Nephron progenitor cell (in vitro differentiated cells): ENCODE results near the gene AFP.
"Not testable (repeated sequence)": the region's sequence is repeated elsewhere in the genome, so short reads cannot be mapped to it uniquely, and the experiment has no call there.

Experiments used
- DNase-seq: peaks from one replicate; pipeline ENCODE4 v3.0.0; 2021
- H3K27ac Mint-ChIP-seq: 2 replicates; pipeline ENCODE4 v1.8.0; 2021; ENCODE audit warnings: mild to moderate bottlenecking, moderate library complexity, mixed read lengths
- H3K27me3 Mint-ChIP-seq: 2 replicates; pipeline ENCODE4 v1.8.0; 2021; ENCODE audit warnings: mild to moderate bottlenecking, low read depth, mixed read lengths; ENCODE audit not compliant: poor library complexity
- H3K36me3 Mint-ChIP-seq: 2 replicates; pipeline ENCODE4 v1.8.0; 2021; ENCODE audit warnings: low read depth, mixed read lengths
- H3K4me1 Mint-ChIP-seq: 2 replicates; pipeline ENCODE4 v1.8.0; 2021; ENCODE audit warnings: mixed read lengths
- H3K4me3 Mint-ChIP-seq: 2 replicates; pipeline ENCODE4 v1.8.0; 2021; ENCODE audit warnings: mild to moderate bottlenecking, moderate library complexity, mixed read lengths
- H3K9me3 Mint-ChIP-seq: 2 replicates; pipeline ENCODE4 v1.8.0; 2021; ENCODE audit warnings: mild to moderate bottlenecking, moderate library complexity, mixed read lengths
- TF ChIP-seq, protein P1 (sequence below): fragments of 200-600 bp; sonication (generic); IDR thresholded peaks from 2 replicates; pipeline ENCODE4 v1.5.0; 2021; ENCODE audit warnings: antibody characterized with exemption

Gene AFP

DNA sequence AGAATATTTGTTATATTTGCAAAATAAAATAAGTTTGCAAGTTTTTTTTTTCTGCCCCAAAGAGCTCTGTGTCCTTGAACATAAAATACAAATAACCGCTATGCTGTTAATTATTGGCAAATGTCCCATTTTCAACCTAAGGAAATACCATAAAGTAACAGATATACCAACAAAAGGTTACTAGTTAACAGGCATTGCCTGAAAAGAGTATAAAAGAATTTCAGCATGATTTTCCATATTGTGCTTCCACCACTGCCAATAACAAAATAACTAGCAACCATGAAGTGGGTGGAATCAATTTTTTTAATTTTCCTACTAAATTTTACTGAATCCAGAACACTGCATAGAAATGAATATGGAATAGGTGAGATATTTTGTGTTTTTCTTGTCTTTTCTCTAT is at the start of gene AFP:
Gene AFP, plus strand, starts transcription at position 238 of the 400 bp plus-strand sequence. Its CDS starts 42 bp downstream, at position 280.
- no peak for DNase-seq
- Mint-ChIP-seq H3K27ac (no peak within 1 kb of the TSS), H3K4me3 (no peak within 1 kb of the TSS), H3K4me1 (no peaks in the 10 kb centered on the region), H3K36me3 (no peaks in the 10 kb centered on the region), H3K27me3 (no peaks in the 10 kb centered on the region), H3K9me3 (no peaks in the 10 kb centered on the region)
- TF ChIP-seq, protein P1, sequence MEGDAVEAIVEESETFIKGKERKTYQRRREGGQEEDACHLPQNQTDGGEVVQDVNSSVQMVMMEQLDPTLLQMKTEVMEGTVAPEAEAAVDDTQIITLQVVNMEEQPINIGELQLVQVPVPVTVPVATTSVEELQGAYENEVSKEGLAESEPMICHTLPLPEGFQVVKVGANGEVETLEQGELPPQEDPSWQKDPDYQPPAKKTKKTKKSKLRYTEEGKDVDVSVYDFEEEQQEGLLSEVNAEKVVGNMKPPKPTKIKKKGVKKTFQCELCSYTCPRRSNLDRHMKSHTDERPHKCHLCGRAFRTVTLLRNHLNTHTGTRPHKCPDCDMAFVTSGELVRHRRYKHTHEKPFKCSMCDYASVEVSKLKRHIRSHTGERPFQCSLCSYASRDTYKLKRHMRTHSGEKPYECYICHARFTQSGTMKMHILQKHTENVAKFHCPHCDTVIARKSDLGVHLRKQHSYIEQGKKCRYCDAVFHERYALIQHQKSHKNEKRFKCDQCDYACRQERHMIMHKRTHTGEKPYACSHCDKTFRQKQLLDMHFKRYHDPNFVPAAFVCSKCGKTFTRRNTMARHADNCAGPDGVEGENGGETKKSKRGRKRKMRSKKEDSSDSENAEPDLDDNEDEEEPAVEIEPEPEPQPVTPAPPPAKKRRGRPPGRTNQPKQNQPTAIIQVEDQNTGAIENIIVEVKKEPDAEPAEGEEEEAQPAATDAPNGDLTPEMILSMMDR: no peak

DNA sequence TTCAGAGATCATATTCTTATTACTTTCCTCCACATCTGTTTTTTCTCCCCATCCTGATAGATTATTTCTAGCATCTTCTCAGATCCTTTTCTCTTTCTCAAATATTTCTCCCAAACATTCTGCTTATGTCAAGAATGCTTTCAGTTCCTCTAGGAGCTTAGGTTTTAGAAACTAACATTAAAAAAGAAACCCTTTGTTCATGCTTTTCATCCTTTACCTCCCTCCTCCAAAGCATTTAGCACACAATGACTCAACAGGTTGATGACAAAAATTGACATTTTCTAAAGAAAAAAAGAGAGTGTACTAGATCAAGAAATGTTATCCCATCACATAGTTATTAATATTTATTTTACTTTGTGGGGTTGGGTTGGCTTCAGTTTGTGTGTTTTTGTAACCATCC is 48.5 kb upstream of the AFP start:
- DNase-seq: no peak
- peaks cover 1% of the 10 kb centered on the region for H3K27me3 Mint-ChIP-seq
- H3K4me1 Mint-ChIP-seq: no peaks in the 10 kb centered on the region
- H3K4me3 Mint-ChIP-seq: no peak overlapping the region
- no peaks in the 10 kb centered on the region for H3K36me3 Mint-ChIP-seq
- H3K9me3 Mint-ChIP-seq: no peaks in the 10 kb centered on the region
- H3K27ac Mint-ChIP-seq: no peak overlapping the region
- TF ChIP-seq, protein P1: no peak

DNA sequence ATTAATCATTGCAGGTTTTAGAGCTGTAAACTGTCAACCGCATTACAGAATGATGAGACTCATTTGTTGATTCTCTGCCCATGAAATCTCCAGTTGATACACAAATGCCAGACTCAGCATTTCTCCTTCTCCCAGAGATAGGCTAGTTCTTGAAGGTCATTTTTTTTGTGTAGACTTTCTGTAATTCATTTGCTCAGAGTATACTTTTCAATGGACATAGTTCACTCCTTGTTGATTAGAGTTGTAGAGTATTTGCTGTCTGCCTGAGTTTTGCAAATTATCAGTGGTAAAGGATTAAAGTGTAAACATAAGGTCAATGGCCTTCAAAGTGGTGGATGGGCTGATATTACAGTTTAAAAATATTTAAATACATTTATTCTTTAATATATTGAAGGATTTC is 47.1 kb upstream of the AFP start:
- H3K4me1 Mint-ChIP-seq: no peaks in the 10 kb centered on the region
- H3K36me3 Mint-ChIP-seq: no peaks in the 10 kb centered on the region
- H3K27me3 Mint-ChIP-seq: no peaks in the 10 kb centered on the region
- no peak for DNase-seq
- H3K27ac Mint-ChIP-seq: no peak overlapping the region
- TF ChIP-seq, protein P1: no peak
- H3K4me3 Mint-ChIP-seq: no peak overlapping the region
- H3K9me3 Mint-ChIP-seq: no peaks in the 10 kb centered on the region

DNA sequence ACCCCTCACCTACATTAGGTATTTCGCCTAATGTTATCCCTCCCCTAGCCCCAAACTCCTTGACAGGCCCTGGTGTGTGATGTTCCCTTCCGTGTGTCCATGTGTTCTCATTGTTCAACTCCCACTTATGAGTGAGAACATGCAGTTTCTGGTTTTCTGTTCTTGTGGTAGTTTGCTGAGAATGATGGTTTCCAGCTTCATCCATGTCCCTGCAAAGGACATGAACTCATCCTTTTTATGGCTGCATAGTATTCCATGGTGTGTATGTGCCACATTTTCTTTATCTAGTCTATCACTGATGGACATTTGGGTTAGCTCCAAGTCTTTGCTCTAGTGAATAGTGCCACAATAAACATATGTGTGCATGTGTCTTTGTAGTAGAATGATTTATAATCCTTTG is 46.4 kb upstream of the AFP start:
- H3K4me3 Mint-ChIP-seq, DNase-seq, H3K4me1 Mint-ChIP-seq, H3K27me3 Mint-ChIP-seq, H3K9me3 Mint-ChIP-seq, H3K27ac Mint-ChIP-seq, H3K36me3 Mint-ChIP-seq: not testable (repeated sequence)

DNA sequence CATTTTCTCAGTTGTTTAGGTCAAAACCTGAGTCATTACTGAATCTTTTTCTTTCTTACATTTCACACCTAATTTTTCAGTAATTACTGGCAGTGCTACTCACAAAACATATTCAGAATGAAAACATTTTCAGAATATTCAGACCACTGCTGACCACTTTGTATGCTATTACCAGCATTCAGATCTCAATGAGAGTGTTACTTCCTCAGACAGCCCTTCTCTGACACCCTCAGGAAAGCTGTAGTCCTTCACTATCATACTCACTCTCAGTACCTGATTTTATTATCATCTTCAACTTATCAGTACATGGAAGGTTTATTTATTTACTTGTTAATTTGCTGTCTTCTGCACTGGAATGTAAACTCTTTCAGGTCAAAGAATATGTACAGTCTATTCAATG is 44.2 kb upstream of the AFP start:
- H3K9me3 Mint-ChIP-seq: no peaks in the 10 kb centered on the region
- no peak overlapping the region for H3K27ac Mint-ChIP-seq
- no peaks in the 10 kb centered on the region for H3K4me1 Mint-ChIP-seq
- no peaks in the 10 kb centered on the region for H3K27me3 Mint-ChIP-seq
- H3K36me3 Mint-ChIP-seq: no peaks in the 10 kb centered on the region
- DNase-seq: no peak
- TF ChIP-seq, protein P1: no peak
- H3K4me3 Mint-ChIP-seq: no peak overlapping the region

DNA sequence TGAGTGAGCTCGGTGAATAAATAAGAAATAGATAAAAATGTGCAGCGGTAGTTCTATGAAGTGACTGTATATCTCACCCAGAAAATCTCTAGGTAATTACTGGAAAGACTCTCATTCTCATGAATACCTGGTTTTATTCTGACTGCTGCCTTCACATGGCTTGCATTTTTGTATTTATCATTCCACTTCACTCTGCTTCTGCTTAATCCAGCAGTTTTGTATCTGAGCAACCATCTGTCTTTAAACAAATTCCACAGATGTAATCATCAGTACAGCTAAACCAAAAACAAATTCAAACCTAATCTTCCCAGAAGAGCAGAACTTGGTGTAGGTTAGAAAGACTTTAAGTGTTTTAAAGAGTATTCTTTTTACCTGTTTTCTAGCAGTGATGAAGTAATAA is 43.1 kb upstream of the AFP start:
- Mint-ChIP-seq H3K36me3 (no peaks in the 10 kb centered on the region), H3K9me3 (no peaks in the 10 kb centered on the region), H3K4me1 (no peaks in the 10 kb centered on the region), H3K4me3 (no peak overlapping the region), H3K27ac (no peak overlapping the region), H3K27me3 (no peaks in the 10 kb centered on the region)
- DNase-seq: no peak
- TF ChIP-seq, protein P1: no peak
